ENCODE data around the gene ARHGAP24.

ARHGAP24 gene

DNA sequence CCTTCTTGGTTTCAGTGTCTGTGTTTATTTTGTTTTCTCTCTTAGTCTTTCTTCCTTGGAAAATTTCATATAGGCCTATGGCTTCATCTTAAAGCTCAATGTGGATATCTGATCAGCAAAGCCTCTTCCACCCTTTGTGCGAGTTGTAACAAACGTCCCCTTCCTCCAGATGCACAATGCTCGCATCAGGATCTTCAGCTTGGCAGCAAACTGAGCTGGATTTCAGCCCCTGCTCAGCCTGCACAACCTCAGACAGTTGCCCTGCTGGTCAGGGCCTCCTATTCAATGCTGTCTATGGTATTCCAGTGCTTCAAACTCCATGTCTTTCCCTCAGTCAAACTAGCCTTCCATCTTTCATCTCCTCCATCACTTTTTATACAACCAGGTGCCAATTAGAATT is 309.4 kb downstream of the ARHGAP24 start:
- Histone ChIP-seq H3K27me3 (ENCODE audit: control insufficient read depth, insufficient read depth, low read length) (no peaks in the 10 kb centered on the region), H3K36me3 (ENCODE audit: control insufficient read depth, insufficient read depth, low read length) (no peaks in the 10 kb centered on the region), H3K4me3 (ENCODE audit: low read length) (no peak overlapping the region), H3K9me3 (ENCODE audit: control insufficient read depth, low read length) (no peaks in the 10 kb centered on the region), H3K4me1 (ENCODE audit: control insufficient read depth, insufficient read depth, low read length) (no peaks in the 10 kb centered on the region), H3K9ac (ENCODE audit: low read length) (no peak overlapping the region)

DNA sequence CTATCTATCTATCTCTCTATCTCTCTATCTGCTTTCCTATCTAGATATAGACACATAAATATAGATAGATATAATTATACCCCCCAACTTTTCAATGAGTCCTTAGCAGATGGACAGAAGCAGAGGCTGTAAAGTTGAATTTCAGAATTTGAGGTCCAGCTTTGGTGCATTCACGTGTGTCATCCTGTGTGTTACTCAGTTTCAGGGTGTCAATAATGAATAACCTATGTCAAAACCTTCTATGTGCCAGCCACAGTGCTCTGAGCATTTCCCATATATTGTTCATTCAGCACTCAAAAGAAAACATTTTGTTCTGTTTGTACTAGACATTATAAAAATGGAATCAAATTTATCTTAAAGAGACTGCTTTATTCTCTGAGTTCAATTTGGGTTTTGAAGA is 310.0 kb downstream of the ARHGAP24 start:
- no peaks in the 10 kb centered on the region for H3K27me3 ChIP-seq (ENCODE audit: control insufficient read depth, insufficient read depth, low read length)
- no peaks in the 10 kb centered on the region for H3K36me3 ChIP-seq (ENCODE audit: control insufficient read depth, insufficient read depth, low read length)
- no peak overlapping the region for H3K4me3 ChIP-seq (ENCODE audit: low read length)
- H3K4me1 ChIP-seq (ENCODE audit: control insufficient read depth, insufficient read depth, low read length): no peaks in the 10 kb centered on the region
- no peak overlapping the region for H3K9ac ChIP-seq (ENCODE audit: low read length)
- H3K9me3 ChIP-seq (ENCODE audit: control insufficient read depth, low read length): no peaks in the 10 kb centered on the region

GRCh38 chr4:85787133-85787532 is 312.2 kb downstream of the ARHGAP24 start:
- Histone ChIP-seq H3K4me3 (ENCODE audit: low read length) (no peak overlapping the region), H3K27me3 (ENCODE audit: control insufficient read depth, insufficient read depth, low read length) (no peaks in the 10 kb centered on the region), H3K9ac (ENCODE audit: low read length) (no peak overlapping the region), H3K9me3 (ENCODE audit: control insufficient read depth, low read length) (no peaks in the 10 kb centered on the region), H3K36me3 (ENCODE audit: control insufficient read depth, insufficient read depth, low read length) (no peaks in the 10 kb centered on the region), H3K4me1 (ENCODE audit: control insufficient read depth, insufficient read depth, low read length) (no peaks in the 10 kb centered on the region)

DNA sequence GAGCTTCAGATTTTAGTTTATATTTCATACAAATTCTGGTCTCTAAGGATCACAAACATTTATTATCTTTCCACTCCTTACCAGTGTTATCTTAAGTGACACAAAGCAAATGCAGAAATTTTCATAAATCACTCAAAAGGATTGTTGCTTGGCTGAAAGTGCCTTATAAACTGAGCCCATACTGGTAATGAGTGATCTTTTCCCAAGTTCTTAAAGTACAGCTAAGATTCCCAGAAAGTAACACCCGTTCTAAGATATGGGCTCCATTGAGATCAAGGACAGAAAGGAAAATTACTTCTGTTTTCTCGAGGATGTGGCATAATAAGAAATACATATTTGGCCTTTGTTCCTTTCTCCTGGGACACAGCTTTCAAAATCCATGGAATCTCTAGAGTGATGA is 313.7 kb downstream of the ARHGAP24 start:
- no peak overlapping the region for H3K4me3 ChIP-seq (ENCODE audit: low read length)
- no peaks in the 10 kb centered on the region for H3K9me3 ChIP-seq (ENCODE audit: control insufficient read depth, low read length)
- no peaks in the 10 kb centered on the region for H3K27me3 ChIP-seq (ENCODE audit: control insufficient read depth, insufficient read depth, low read length)
- no peaks in the 10 kb centered on the region for H3K4me1 ChIP-seq (ENCODE audit: control insufficient read depth, insufficient read depth, low read length)
- no peaks in the 10 kb centered on the region for H3K36me3 ChIP-seq (ENCODE audit: control insufficient read depth, insufficient read depth, low read length)
- H3K9ac ChIP-seq (ENCODE audit: low read length): no peak overlapping the region

- no peaks in the 10 kb centered on the region for H3K4me1 ChIP-seq (ENCODE audit: control insufficient read depth, insufficient read depth, low read length)
- no peak overlapping the region for H3K4me3 ChIP-seq (ENCODE audit: low read length)
- H3K9ac ChIP-seq (ENCODE audit: low read length): no peak overlapping the region
- H3K27me3 ChIP-seq (ENCODE audit: control insufficient read depth, insufficient read depth, low read length): no peaks in the 10 kb centered on the region
- no peaks in the 10 kb centered on the region for H3K36me3 ChIP-seq (ENCODE audit: control insufficient read depth, insufficient read depth, low read length)
- no peaks in the 10 kb centered on the region for H3K9me3 ChIP-seq (ENCODE audit: control insufficient read depth, low read length)
These were observed 314.3 kb downstream of the ARHGAP24 start for GRCh38 chr4:85789241-85789640.

DNA sequence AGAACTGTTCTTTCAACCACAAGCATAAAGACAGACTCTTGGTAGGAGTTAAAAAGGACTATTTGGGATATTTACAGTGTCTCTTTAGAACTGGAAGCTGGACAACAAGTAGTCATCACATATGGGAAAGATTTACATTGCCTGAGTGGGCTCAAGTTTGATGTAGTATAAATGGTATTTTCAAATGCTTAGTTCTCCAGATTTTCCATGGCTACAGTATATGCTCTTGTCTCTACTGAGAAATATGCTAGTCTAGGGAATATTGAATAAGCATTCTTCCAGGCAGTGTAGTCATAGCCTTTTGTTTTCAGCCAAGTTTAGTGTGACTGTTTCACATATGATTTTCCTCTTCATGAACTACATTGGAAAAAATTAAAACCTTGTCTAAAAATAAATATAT is 315.6 kb downstream of the ARHGAP24 start:
- Histone ChIP-seq H3K4me1 (ENCODE audit: control insufficient read depth, insufficient read depth, low read length) (no peaks in the 10 kb centered on the region), H3K27me3 (ENCODE audit: control insufficient read depth, insufficient read depth, low read length) (no peaks in the 10 kb centered on the region), H3K9me3 (ENCODE audit: control insufficient read depth, low read length) (no peaks in the 10 kb centered on the region), H3K36me3 (ENCODE audit: control insufficient read depth, insufficient read depth, low read length) (no peaks in the 10 kb centered on the region), H3K4me3 (ENCODE audit: low read length) (no peak overlapping the region), H3K9ac (ENCODE audit: low read length) (no peak overlapping the region)

DNA sequence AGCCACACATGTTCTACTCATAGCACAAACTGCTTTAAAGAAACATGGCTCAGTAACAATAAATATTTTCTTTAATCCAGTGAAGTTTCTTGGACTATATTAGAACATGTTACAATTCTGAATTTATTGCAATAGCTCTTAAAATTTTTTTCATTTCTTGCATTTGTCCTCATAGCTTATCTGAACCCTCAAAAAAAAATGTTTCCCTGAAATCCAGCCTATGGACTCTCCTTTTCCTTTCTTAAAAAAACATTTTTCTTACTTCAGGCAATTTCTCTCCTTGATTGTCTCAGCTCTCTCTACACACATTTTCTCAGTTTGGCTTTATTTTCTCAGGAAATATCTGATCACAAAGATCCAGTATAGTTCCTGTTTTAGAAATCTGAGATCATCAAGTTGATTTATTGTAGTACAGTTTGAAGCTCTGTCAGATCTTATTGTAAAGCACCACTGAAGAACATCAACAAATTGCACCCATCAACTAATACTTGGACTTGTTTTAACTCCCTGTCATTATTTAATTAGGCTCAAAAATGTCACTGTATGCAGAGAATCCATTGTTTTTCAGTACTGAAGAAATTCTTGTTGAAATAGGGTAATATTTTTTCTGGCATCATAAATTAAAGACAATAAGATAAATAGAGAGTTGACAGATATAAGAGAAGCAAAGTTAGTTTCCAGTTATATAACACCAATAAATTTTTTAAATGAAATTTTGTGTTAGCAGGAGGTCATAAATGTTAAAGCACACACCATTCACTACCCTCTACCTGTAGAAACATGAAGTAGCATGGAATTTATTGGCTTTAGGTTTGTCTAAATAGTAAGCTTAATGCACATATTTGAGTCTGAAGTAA is 317.7 kb downstream of the ARHGAP24 start:
- Histone ChIP-seq H3K27me3 (ENCODE audit: control insufficient read depth, insufficient read depth, low read length) (no peaks in the 10 kb centered on the region), H3K9ac (ENCODE audit: low read length) (no peak overlapping the region), H3K4me1 (ENCODE audit: control insufficient read depth, insufficient read depth, low read length) (no peaks in the 10 kb centered on the region), H3K36me3 (ENCODE audit: control insufficient read depth, insufficient read depth, low read length) (no peaks in the 10 kb centered on the region), H3K9me3 (ENCODE audit: control insufficient read depth, low read length) (no peaks in the 10 kb centered on the region), H3K4me3 (ENCODE audit: low read length) (no peak overlapping the region)

- H3K27me3 ChIP-seq (ENCODE audit: control insufficient read depth, insufficient read depth, low read length): no peaks in the 10 kb centered on the region
- H3K9ac ChIP-seq (ENCODE audit: low read length): no peak overlapping the region
- H3K4me1 ChIP-seq (ENCODE audit: control insufficient read depth, insufficient read depth, low read length): no peaks in the 10 kb centered on the region
- H3K9me3 ChIP-seq (ENCODE audit: control insufficient read depth, low read length): no peaks in the 10 kb centered on the region
- H3K4me3 ChIP-seq (ENCODE audit: low read length): no peak overlapping the region
- no peaks in the 10 kb centered on the region for H3K36me3 ChIP-seq (ENCODE audit: control insufficient read depth, insufficient read depth, low read length)
These were observed 318.3 kb downstream of the ARHGAP24 start for GRCh38 chr4:85793233-85793585.

DNA sequence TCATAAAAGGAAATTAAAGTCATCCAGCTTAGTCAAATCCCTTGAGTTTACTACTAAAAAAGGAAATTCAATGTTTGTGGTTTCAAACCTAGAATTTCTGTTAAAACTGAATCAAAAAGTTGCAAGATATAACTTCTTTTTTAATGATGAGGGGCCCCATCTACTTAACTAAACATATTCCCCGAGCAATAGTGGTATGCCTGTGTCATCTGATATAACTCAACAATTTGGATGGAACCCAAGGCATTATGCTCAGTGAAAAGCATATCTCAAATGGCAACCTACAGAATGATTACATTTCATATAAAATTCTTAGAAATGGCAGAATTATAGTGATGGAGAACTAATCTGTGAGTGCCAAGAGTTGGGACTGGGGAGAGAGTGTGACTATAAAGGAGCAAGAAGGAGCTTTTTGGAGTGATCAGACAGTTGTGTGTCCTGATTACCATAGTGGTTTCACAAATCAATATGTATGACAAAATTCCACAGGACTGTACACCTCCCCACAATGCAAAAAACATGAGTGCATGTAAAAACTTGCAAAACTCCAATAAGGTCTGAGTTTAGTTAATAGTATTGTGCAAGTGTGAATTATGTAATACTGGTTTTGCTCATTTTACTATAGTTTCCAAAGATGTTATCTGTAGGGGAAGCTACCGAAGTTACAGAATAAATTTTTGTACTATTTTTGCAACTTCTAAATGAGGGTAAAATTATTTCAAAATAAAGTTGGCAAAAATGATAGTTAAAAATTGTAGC is 323.2 kb downstream of the ARHGAP24 start:
- H3K9me3 ChIP-seq (ENCODE audit: control insufficient read depth, low read length): no peaks in the 10 kb centered on the region
- H3K4me3 ChIP-seq (ENCODE audit: low read length): no peak overlapping the region
- no peaks in the 10 kb centered on the region for H3K27me3 ChIP-seq (ENCODE audit: control insufficient read depth, insufficient read depth, low read length)
- no peak overlapping the region for H3K9ac ChIP-seq (ENCODE audit: low read length)
- H3K4me1 ChIP-seq (ENCODE audit: control insufficient read depth, insufficient read depth, low read length): no peaks in the 10 kb centered on the region
- H3K36me3 ChIP-seq (ENCODE audit: control insufficient read depth, insufficient read depth, low read length): no peaks in the 10 kb centered on the region

DNA sequence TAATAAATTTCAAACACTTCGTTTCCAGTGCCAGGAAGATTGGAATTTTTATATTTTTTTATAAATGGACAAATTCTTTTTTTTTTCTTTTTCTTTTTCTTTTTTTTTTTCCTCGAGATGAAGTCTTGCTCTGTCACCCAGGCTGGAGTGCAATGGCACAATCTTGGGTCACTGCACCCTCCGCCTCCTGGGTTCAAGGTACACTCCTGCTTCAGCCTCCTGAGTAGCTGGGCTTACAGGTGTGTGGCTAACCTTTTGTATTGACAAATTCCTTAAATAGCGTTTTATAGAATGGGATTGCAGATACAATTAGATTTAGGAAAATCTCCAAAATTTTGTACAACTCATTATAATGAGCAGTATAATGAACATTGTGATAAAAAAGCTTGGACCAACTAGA is 328.9 kb downstream of the ARHGAP24 start:
- Histone ChIP-seq H3K4me1 (ENCODE audit: control insufficient read depth, insufficient read depth, low read length) (no peaks in the 10 kb centered on the region), H3K4me3 (ENCODE audit: low read length) (no peak overlapping the region), H3K36me3 (ENCODE audit: control insufficient read depth, insufficient read depth, low read length) (no peaks in the 10 kb centered on the region), H3K9ac (ENCODE audit: low read length) (no peak overlapping the region), H3K9me3 (ENCODE audit: control insufficient read depth, low read length) (no peaks in the 10 kb centered on the region), H3K27me3 (ENCODE audit: control insufficient read depth, insufficient read depth, low read length) (no peaks in the 10 kb centered on the region)

DNA sequence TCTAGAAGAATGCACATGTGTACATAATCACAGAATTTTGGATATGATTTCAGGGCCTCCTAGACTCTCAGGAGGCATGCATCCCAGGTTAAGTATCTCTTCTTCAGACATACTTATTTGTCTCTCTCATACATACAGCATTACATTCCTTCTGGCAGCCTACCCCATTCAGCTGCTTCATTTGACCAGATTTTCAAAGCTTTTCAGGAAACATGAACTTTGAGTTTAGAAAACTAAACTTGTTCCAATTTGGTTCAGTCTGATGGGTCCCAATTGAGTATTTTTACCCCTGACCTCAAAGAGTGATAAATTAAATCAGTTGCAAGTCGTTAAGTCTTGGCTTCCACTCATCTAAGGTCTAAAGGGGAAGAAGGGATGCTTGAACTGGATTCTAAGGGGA is 330.9 kb downstream of the ARHGAP24 start:
- H3K36me3 ChIP-seq (ENCODE audit: control insufficient read depth, insufficient read depth, low read length): no peaks in the 10 kb centered on the region
- H3K4me3 ChIP-seq (ENCODE audit: low read length): no peak overlapping the region
- no peaks in the 10 kb centered on the region for H3K27me3 ChIP-seq (ENCODE audit: control insufficient read depth, insufficient read depth, low read length)
- no peak overlapping the region for H3K9ac ChIP-seq (ENCODE audit: low read length)
- H3K9me3 ChIP-seq (ENCODE audit: control insufficient read depth, low read length): no peaks in the 10 kb centered on the region
- H3K4me1 ChIP-seq (ENCODE audit: control insufficient read depth, insufficient read depth, low read length): no peaks in the 10 kb centered on the region

DNA sequence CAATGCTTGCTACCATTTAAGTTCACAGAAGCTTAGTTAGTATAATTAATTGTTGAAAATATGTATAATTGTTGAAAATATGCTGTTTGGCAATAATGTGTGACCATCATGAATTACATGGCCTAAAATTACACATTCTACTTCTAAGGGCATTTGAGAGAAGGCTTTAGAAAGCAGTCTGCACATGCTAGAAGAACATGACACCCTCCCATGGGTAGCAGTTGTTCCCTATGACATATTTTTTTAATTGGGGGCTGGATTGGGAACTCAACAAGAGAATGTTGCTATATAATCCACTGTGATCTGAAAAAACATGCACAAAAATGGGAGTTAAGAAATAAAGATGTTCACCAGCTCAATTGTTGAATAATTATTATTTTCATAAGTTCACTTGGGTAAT is 331.4 kb downstream of the ARHGAP24 start:
- H3K4me1 ChIP-seq (ENCODE audit: control insufficient read depth, insufficient read depth, low read length): no peaks in the 10 kb centered on the region
- H3K4me3 ChIP-seq (ENCODE audit: low read length): no peak overlapping the region
- H3K36me3 ChIP-seq (ENCODE audit: control insufficient read depth, insufficient read depth, low read length): no peaks in the 10 kb centered on the region
- H3K9ac ChIP-seq (ENCODE audit: low read length): no peak overlapping the region
- H3K9me3 ChIP-seq (ENCODE audit: control insufficient read depth, low read length): no peaks in the 10 kb centered on the region
- no peaks in the 10 kb centered on the region for H3K27me3 ChIP-seq (ENCODE audit: control insufficient read depth, insufficient read depth, low read length)
